Daoy (cell line): ENCODE results near the gene RSRC2. TPM values are rescaled to one million over a fixed set of nuclear protein-coding genes. Genes with fewer than 3 reads are reported as not detected.
A peak's percentile ranks its signal among the peaks of the same experiment; 100 is the strongest.
"Not testable (repeated sequence)": the region's sequence is repeated elsewhere in the genome, so short reads cannot be mapped to it uniquely, and the experiment has no call there.

Source experiments
- DNase-seq: peaks from one replicate; pipeline ENCODE4 v3.0.0-alpha.2; 2015; ENCODE audit warnings: low read depth
- total RNA-seq: library from RNA; depleted of rRNA; stranded (reverse); fragments of >200 nt; shearing (Covaris generic); gene quantifications from 2 replicates; pipeline ENCODE4 v1.2.3, GENCODE V29; 2014

RSRC2 gene
- total RNA-seq, 1 experiment from 2014 or later: 58.7 TPM

DNA sequence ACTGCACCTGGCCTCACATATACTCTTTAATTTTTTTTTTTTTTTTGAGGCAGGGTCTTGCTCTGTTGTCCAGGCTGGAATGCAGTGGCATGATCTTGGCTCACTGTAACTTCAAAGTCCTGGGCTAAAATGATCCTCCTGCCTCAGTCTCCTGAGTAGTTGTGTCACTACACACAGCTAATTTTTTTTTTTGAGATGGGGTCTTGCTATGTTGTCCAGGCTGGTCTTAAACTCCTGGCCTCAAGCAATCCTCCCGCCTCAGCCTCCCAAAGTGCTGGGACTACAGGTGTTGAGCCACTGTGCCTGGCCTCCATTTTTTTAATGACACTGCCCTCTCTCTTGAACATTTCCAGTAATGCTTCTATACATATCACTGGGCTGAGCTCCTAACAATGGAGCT lies 42.4 kb downstream of the RSRC2 start:
- DNase-seq: not testable (repeated sequence)

DNA sequence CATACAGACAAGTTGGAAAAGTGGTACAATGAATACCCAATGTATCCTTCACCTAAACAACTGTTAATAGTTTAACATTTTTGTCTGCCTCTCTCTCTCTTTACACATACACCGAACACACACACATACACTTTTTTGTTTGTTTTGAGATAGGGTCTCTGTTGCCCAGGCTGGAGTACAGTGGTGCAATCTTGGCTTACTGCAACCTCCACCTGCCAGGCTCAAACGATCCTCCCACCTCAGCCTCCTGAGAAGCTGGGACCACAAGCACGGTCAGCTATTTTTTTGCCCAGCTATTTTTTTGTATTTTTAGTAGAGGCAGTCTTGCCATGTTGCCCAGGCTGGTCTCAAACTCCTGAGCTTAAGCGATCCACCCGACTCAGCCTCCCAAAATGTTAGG lies 42.8 kb downstream of the RSRC2 start:
- no peak for DNase-seq

DNA sequence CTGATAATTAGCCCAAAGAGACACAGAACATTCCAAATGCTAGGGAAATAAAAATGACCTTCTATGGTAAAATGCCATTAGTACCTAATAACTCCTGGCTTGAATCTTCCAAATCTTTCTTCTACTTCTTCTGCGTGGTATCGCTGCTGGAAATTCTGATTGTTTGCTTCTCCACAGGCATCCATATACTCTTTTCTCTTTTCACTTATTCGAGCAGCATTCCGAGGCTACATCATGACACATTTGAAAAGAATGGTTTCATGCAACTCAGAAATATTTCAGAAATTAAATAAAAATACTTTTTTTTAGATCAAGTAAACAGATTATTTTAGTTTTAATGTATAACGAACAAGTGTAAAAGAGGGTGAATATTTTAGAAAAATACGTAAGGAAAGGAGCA lies 44.9 kb downstream of the RSRC2 start:
- no peak for DNase-seq

DNA sequence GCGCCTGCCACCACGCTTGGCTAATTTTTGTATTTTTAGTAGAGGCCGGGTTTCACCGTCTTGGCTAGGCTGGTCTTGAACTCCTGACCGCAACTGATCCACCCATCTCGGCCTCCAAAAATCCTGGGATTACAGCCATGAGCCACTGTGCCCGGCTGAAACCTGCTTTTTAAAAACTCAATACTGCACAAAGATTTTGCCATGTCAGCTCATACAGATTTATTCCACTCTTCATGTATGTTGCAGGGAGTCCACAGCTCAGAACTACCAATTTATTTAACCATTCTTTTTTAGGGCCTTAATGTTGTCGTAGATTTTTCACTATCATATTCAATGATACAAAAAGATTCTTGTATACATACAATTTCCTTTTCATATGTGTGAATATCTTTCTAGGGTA lies 46.0 kb downstream of the RSRC2 start:
- no peak for DNase-seq

DNA sequence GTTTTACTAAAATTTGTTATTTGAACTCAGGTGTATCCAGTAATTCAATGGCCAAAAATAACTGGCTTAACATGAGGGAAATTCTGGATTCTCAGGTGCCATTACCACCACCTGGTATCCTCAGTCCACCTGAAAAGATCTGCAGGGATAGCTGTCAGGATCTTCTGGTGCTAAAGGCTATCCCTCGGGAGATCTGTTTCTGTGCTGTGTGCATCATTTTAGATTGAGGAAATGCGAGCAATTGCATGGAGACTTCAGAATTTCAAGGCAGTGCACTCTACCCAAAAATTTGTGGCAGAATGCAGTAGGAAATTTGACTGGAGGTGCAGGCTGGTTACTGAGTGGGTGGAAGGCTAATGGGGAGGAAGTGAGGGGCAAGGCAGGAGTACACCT lies 52.4 kb downstream of the RSRC2 start:
- no peak for DNase-seq

DNA sequence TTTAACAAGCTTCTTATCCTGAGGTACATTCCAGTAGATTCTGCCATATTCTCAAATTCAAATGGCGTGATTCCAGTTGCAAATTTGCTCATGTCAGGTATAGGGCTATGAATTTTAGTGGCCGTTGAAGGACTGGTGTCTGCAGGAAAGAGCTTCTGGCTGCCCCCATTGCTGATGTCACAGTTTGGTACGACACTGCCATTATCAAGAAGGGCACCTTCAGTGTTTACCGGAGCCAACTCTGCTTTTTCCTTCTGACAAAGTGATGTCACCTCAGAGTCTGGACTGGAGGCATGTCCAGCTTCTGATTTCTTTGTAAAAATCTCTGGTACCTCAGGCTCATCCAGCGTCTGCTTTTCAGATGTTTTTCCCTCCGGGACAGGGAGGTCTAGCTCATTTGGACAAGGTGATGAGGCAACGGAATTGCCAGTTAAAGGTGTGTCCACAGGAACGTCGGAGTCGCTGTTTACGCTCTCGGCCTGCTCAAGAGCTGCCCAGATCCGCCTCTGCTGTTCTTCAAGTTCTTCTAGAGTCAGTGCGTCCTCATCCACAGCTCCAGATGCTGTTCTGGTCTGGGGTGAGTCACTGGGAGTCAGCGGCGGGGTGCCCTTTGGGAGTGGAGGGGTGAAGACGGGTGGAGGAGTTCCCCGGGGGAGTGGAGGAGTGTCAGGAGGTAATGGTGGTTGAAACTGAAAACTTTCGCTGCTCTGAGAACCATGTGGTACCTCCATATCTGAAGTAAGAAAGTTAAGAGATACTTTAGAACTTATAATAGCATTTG lies 53.0 kb downstream of the RSRC2 start:
- no peak for DNase-seq

DNA sequence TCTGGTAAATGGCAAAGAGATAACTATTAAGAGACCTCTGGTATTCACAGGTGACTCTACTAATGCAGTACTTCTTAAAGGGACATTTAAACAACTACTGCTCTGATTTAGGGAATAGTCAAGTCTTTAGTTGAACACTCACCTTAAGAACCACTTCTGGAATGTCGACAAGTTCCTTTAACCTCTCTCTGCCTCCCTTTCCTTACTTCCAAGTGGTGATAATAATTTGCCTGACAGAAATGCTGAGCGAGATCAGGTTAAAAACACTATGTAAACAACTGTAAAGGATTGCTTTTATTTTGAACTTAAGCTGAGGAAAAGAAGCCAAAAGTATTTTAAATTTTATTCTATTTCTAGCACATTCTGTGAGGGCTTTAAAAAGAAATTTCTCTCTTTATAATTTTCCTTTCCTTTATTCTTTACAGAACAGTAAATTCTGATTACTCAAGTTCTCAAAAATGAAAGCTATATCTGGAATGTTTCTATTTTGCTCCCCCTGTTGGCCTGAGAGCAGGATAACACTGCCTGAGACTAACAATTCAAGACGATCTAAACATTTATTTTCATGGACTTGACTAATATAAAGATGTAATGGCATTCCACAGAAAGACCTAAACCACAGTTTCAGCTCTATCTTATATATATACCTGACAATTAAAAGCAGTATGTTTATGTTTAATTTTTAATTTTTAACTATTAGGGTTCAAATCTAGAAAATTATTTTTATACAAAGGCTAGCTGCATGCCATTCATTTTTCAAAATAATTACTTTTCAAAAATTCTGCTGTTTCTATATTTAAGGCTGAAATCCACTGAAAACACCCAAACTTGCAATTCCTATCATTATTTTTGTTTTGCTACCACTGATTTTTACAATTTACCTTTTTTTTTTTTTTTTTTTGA lies 55.2 kb downstream of the RSRC2 start:
- DNase-seq: peak; percentile 49

GRCh38 chr12:122470576-122470975 lies 56.2 kb downstream of the RSRC2 start:
- DNase-seq: not testable (repeated sequence)

GRCh38 chr12:122469856-122470255 lies 56.9 kb downstream of the RSRC2 start:
- DNase-seq: not testable (repeated sequence)

DNA sequence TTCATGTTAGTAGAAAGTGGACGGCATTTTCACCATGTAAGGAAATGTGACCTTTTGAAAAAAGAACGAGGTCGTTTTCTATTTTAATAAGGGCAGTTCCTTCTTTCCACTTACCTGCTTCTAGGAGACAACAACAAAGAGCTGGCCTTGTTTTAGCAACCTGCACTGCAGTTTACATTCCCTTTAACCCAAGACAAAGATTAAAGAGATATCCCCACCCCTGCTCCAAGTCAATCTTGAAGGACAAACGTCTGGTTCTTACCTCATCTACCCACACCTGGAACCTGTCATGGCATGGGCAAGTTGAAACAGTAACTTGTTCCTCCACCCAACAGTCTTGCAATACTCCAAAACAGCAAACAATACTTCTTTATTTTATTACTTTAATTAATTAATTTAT lies 58.8 kb downstream of the RSRC2 start:
- no peak for DNase-seq

- peak; percentile 88 for DNase-seq
These were observed 62.3 kb downstream of the RSRC2 start for GRCh38 chr12:122464317-122465042.

DNA sequence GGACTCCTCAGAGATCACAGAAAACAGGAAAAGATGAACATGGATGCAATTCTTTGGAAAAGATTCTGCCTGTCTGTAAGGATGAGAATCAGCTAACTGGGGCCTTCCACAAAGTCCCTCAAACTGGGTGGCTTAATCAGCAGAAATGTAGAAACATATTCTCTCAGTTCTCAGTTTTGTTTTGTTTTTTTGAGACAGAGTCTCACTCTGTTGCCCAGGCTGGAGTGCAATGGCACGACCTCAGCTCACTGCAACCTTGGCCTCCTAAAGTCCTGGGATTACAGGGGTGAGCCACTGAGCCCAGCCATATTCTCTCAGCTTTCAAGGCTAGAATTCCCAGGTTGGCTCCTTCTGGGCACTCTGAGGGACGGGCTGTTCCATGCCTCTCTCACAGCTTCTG lies 66.1 kb downstream of the RSRC2 start:
- no peak for DNase-seq

DNA sequence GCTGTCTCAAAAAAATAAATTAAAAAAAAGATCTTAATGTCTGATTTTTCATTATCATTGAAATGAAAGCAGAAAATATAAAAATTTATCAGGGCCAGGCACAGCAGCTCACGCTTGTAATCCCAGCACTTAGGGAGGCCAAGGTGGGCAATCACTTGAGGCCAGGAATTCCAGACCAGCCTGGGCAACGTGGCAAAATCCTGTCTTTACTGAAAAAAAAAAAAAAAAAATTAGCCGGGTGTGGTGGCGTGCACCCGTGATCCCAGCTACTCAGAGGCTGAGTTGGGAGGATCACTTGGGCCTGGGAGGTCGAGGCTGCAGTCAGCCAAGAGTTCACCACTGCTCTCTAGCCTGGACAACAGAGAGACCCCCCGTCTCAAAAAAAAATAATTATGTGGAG lies 66.7 kb downstream of the RSRC2 start:
- DNase-seq: no peak

GRCh38 chr12:122459211-122459610 lies 67.5 kb downstream of the RSRC2 start:
- DNase-seq: no peak

GRCh38 chr12:122458105-122459035 lies 68.4 kb downstream of the RSRC2 start:
- DNase-seq: no peak

- no peak for DNase-seq
These were observed 69.1 kb downstream of the RSRC2 start for GRCh38 chr12:122457627-122458026.

- DNase-seq: no peak
These were observed 72.0 kb downstream of the RSRC2 start for GRCh38 chr12:122454739-122455138.

DNA sequence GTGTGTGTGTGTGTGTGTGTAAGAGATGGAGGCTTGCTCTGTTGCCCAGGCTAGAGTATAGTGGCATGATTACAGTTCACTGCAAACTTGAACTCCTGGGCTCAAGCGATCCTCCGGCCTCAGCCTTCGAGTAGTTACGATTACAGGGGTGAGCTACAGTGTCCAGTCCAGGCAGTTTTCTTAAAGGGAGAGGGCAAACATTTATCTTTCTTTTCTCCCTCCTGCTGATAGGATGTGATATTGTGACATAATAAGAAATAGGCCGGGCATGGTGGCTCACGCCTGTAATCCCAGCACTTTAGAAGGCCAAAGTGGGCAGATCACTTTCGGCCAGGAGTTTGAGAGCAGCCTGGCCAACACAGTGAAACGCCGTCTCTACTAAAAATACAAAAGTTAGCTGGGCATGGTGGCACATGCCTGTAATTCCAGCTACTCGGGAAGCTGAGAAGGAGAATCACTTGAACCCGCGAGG lies 72.5 kb downstream of the RSRC2 start:
- DNase-seq: no peak
